Measurements from ENCODE around the gene ZNF679.

ZNF679 gene

DNA sequence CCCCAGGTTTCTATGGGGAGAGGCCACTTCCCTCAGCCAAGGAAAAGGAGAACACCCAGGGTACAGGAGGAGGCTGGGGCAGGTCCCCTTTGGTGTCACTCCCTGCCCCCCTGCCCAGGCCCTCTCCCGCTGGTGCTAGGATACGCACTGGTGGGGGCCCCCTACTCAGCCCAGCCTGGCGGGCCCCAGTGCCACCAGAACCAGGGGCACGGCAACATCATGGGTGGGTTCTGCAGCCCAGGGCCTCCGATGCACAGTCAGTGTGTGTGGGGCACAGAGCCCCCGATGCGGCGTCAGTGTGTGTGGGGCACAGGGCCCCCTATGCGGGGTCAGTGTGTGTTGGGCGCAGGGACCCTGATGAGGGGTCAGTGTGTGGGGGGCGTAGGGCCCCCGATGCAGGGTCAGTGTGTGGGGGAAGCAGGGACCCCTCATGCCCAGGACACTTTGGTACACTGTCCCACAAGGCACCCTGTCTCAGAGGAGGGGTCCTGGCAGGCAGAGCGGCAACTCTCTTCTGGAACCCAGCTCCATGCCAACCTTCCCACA lies 44.4 kb upstream of the ZNF679 start:
- H3K27ac ChIP-seq = no peak overlapping the region
- H3K79me2 ChIP-seq = no peaks in the 10 kb centered on the region
- TF ChIP-seq, protein P1, sequence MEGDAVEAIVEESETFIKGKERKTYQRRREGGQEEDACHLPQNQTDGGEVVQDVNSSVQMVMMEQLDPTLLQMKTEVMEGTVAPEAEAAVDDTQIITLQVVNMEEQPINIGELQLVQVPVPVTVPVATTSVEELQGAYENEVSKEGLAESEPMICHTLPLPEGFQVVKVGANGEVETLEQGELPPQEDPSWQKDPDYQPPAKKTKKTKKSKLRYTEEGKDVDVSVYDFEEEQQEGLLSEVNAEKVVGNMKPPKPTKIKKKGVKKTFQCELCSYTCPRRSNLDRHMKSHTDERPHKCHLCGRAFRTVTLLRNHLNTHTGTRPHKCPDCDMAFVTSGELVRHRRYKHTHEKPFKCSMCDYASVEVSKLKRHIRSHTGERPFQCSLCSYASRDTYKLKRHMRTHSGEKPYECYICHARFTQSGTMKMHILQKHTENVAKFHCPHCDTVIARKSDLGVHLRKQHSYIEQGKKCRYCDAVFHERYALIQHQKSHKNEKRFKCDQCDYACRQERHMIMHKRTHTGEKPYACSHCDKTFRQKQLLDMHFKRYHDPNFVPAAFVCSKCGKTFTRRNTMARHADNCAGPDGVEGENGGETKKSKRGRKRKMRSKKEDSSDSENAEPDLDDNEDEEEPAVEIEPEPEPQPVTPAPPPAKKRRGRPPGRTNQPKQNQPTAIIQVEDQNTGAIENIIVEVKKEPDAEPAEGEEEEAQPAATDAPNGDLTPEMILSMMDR (IDR thresholded peaks at IDR 0.05) = no peak
- H3K9me3 ChIP-seq (ENCODE audit: control insufficient read depth, low read length) = no peaks in the 10 kb centered on the region
- no peak overlapping the region for H3K9ac ChIP-seq
- no peaks in the 10 kb centered on the region for H3K4me1 ChIP-seq
- no peak overlapping the region for H3K4me3 ChIP-seq (ENCODE audit: low read depth, low read length)
- H2AFZ ChIP-seq = no peak overlapping the region
- no peaks in the 10 kb centered on the region for H3K27me3 ChIP-seq (ENCODE audit: control insufficient read depth, insufficient read depth, low read length)
- H3K4me2 ChIP-seq (ENCODE audit: low read length) = no peak overlapping the region
- no peaks in the 10 kb centered on the region for H3K36me3 ChIP-seq (ENCODE audit: control insufficient read depth, insufficient read depth, low read length)

DNA sequence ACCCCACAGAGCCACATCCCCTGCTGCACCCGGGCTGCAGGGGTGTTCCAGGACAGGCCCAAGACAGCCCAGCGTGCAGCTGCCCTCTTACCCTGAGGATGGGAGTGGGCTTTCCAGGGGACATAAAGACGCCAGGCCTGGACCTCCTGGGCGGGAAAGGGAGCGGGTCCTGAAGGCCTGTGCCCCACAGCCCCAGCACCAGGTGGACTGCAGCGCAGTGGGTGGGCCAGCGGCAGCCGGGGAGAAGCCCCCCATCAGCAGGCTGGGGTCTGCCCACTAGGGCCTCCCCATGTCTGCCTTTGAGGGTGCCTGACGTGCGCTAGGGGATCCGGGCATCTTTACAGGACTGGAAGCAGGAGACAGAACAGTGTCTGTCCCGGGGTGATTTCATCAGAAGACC lies 43.9 kb upstream of the ZNF679 start:
- Histone ChIP-seq H3K9ac (no peak overlapping the region), H3K9me3 (ENCODE audit: control insufficient read depth, low read length) (no peaks in the 10 kb centered on the region), H3K4me2 (ENCODE audit: low read length) (no peak overlapping the region), H3K4me1 (no peaks in the 10 kb centered on the region), H3K4me3 (ENCODE audit: low read depth, low read length) (no peak overlapping the region), H3K36me3 (ENCODE audit: control insufficient read depth, insufficient read depth, low read length) (no peaks in the 10 kb centered on the region), H3K79me2 (no peaks in the 10 kb centered on the region), H3K27ac (no peak overlapping the region), H2AFZ (no peak overlapping the region), H3K27me3 (ENCODE audit: control insufficient read depth, insufficient read depth, low read length) (no peaks in the 10 kb centered on the region)
- TF ChIP-seq, protein P1 (IDR thresholded peaks at IDR 0.05) = no peak

DNA sequence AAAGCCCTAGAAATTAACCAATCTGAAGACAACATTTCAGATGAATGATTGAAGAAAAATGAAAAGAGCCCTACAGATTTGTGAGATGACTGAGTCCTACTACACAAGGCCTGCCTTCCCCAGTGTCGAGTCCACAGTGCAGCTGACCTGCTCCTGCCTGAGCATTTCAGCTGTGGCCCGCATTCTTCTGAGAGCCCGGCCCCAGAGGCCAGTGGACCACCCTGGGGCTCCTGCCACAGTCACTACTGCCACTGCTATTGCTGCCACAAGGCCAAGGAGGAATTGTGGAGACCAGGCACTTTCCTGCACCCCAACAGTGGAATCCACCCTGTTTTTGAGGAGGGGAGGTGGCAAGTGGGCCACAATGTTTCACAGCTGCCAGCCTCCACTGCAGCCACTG lies 40.9 kb upstream of the ZNF679 start:
- Histone ChIP-seq H2AFZ (no peak overlapping the region), H3K36me3 (ENCODE audit: control insufficient read depth, insufficient read depth, low read length) (no peaks in the 10 kb centered on the region), H3K4me3 (ENCODE audit: low read depth, low read length) (no peak overlapping the region), H3K27me3 (ENCODE audit: control insufficient read depth, insufficient read depth, low read length) (no peaks in the 10 kb centered on the region), H3K79me2 (no peaks in the 10 kb centered on the region), H3K4me2 (ENCODE audit: low read length) (no peak overlapping the region), H3K27ac (no peak overlapping the region), H3K4me1 (no peaks in the 10 kb centered on the region), H3K9me3 (ENCODE audit: control insufficient read depth, low read length) (no peaks in the 10 kb centered on the region), H3K9ac (no peak overlapping the region)
- TF ChIP-seq, protein P1 (IDR thresholded peaks at IDR 0.05) = no peak

DNA sequence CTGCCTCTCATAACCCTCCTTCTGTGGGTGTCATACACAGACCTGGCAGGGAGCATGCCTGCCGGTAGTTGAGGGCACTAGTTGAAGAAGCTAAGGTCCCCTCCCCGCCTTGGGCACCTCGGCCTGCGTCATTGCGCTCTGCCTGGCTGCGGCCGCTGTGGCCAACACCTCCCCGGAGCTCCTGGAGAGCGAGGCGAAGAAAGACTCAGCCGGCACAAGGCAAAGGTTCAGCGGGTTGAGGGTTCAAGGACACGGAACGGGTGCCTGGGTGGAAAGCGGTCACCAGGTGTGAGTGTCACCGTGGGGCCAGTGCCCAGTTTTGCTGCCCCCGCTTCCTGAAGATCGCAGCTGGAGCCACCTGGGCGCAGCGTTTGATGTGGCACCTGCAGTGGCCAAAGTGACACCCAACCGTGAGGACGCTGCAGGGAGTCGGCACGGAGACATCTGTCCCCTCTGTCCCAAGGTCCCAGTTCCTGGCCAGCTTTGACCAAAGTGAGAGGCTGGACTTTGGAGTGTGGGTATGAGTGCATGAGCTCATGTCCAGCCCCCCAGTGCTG lies 36.0 kb upstream of the ZNF679 start:
- no peak overlapping the region for H3K9ac ChIP-seq
- H3K4me3 ChIP-seq (ENCODE audit: low read depth, low read length) = no peak overlapping the region
- TF ChIP-seq, protein P1 (IDR thresholded peaks at IDR 0.05) = no peak
- no peaks in the 10 kb centered on the region for H3K9me3 ChIP-seq (ENCODE audit: control insufficient read depth, low read length)
- no peaks in the 10 kb centered on the region for H3K27me3 ChIP-seq (ENCODE audit: control insufficient read depth, insufficient read depth, low read length)
- H3K4me1 ChIP-seq = no peaks in the 10 kb centered on the region
- H2AFZ ChIP-seq = no peak overlapping the region
- H3K27ac ChIP-seq = no peak overlapping the region
- no peak overlapping the region for H3K4me2 ChIP-seq (ENCODE audit: low read length)
- H3K36me3 ChIP-seq (ENCODE audit: control insufficient read depth, insufficient read depth, low read length) = no peaks in the 10 kb centered on the region
- H3K79me2 ChIP-seq = no peaks in the 10 kb centered on the region

DNA sequence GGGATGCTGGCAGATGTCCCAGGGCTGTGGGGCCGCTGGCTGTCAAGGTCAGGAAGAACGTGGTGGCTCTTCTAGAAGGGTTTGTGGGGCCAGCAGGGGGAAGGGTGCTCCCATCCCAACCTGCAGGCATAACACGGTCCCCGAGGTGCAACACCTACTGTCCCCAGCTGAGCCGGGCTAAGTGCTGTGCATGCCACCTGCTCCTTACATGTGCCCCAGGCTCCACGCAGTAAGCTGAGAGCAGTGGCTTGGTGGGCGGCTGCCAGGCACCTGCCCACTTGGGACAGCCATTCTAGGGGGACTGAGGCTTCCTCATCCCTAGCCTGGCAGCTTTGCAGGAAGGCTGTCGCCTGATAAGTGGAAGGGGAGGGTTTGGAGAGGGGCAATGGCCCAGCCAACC lies 35.5 kb upstream of the ZNF679 start:
- Histone ChIP-seq H3K9ac (no peak overlapping the region), H3K4me3 (ENCODE audit: low read depth, low read length) (no peak overlapping the region), H3K36me3 (ENCODE audit: control insufficient read depth, insufficient read depth, low read length) (no peaks in the 10 kb centered on the region), H3K4me1 (no peaks in the 10 kb centered on the region), H2AFZ (no peak overlapping the region), H3K9me3 (ENCODE audit: control insufficient read depth, low read length) (no peaks in the 10 kb centered on the region), H3K79me2 (no peaks in the 10 kb centered on the region), H3K27me3 (ENCODE audit: control insufficient read depth, insufficient read depth, low read length) (no peaks in the 10 kb centered on the region), H3K27ac (no peak overlapping the region), H3K4me2 (ENCODE audit: low read length) (no peak overlapping the region)
- TF ChIP-seq, protein P1 (IDR thresholded peaks at IDR 0.05) = no peak
